Activated B cell treated with CpG ODN at 0.5 μM for 24 hours (primary cell): ENCODE data around the gene FLII. TPM values are rescaled to one million over a fixed set of nuclear protein-coding genes. Genes with fewer than 3 reads are reported as not detected.

Source experiments
- ATAC-seq: fragments of 200-7000 bp; cut with Tn5 transposase; one replicate; pipeline ENCODE4 v1.10.0; 2021; ENCODE audit warnings: low read depth, mild to moderate bottlenecking, moderate library complexity
- CTCF ChIA-PET: fragments of 350-600 bp; sonication (Branson Sonifier 250); formaldehyde crosslinking; loops from one replicate; lab custom pipeline; 2021; ENCODE audit warnings: antibody characterized with exemption; lab: Charles Lee
- POLR2A ChIA-PET: fragments of 350-600 bp; sonication (Branson Sonifier 250); formaldehyde crosslinking; loops from one replicate; lab custom pipeline; 2021; ENCODE audit warnings: antibody characterized with exemption; lab: Charles Lee
- DNase-seq: peaks from one replicate; pipeline ENCODE4 v3.0.0; 2022
- H3K27ac Mint-ChIP-seq: one replicate; pipeline ENCODE4 v1.8.0; 2020; ENCODE audit warnings: mixed read lengths
- H3K27me3 Mint-ChIP-seq: one replicate; pipeline ENCODE4 v1.8.0; 2021; ENCODE audit warnings: mixed read lengths
- H3K36me3 Mint-ChIP-seq: one replicate; pipeline ENCODE4 v1.8.0; 2021; ENCODE audit warnings: low read depth, mixed read lengths
- H3K4me1 Mint-ChIP-seq: one replicate; pipeline ENCODE4 v1.8.0; 2021; ENCODE audit warnings: mixed read lengths
- H3K4me3 Mint-ChIP-seq: one replicate; pipeline ENCODE4 v1.8.0; 2020; ENCODE audit warnings: mild to moderate bottlenecking, mixed read lengths
- H3K9me3 Mint-ChIP-seq: one replicate; pipeline ENCODE4 v1.8.0; 2020; ENCODE audit warnings: mixed read lengths
- intact Hi-C: fragments of 100-400 bp; cut with micrococcal nuclease; formaldehyde crosslinking; loops from one replicate; pipeline ENCODE4 v1.15.1; 2024
- total RNA-seq: library from RNA; stranded (reverse); gene quantifications from 2 replicates; pipeline ENCODE4 v1.2.3, GENCODE V29; 2022
- TF ChIP-seq, protein P1 (sequence below): fragments of 200-600 bp; IDR thresholded peaks from one replicate; pipeline ENCODE4 v1.8.0; 2022; ENCODE audit warnings: antibody characterized with exemption, mild to moderate bottlenecking

FLII gene
- total RNA-seq, 1 donor from 2014 or later, result 291 TPM

- DNase-seq (no peak), ATAC-seq (no peak)
- intact Hi-C loops, result no loop called here
- Mint-ChIP-seq H3K4me1 (peaks cover 16% of the 10 kb centered on the region), H3K36me3 (peaks cover 78% of the 10 kb centered on the region), H3K4me3 (no peak overlapping the region), H3K27ac (no peak overlapping the region), H3K27me3 (no peaks in the 10 kb centered on the region), H3K9me3 (no peaks in the 10 kb centered on the region)
- TF ChIP-seq, protein P1, sequence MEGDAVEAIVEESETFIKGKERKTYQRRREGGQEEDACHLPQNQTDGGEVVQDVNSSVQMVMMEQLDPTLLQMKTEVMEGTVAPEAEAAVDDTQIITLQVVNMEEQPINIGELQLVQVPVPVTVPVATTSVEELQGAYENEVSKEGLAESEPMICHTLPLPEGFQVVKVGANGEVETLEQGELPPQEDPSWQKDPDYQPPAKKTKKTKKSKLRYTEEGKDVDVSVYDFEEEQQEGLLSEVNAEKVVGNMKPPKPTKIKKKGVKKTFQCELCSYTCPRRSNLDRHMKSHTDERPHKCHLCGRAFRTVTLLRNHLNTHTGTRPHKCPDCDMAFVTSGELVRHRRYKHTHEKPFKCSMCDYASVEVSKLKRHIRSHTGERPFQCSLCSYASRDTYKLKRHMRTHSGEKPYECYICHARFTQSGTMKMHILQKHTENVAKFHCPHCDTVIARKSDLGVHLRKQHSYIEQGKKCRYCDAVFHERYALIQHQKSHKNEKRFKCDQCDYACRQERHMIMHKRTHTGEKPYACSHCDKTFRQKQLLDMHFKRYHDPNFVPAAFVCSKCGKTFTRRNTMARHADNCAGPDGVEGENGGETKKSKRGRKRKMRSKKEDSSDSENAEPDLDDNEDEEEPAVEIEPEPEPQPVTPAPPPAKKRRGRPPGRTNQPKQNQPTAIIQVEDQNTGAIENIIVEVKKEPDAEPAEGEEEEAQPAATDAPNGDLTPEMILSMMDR, result no peak
- CTCF ChIA-PET, result interaction anchor here (1.1 kb wide), 1 partner anchor 19 kb away, joined by 4 read pairs; no protein-coding TSS in a partner anchor
- POLR2A ChIA-PET, result no interaction called here
Observed at GRCh38 chr17:18198530-18198929, 60.0 kb downstream of the FLII start.

DNA sequence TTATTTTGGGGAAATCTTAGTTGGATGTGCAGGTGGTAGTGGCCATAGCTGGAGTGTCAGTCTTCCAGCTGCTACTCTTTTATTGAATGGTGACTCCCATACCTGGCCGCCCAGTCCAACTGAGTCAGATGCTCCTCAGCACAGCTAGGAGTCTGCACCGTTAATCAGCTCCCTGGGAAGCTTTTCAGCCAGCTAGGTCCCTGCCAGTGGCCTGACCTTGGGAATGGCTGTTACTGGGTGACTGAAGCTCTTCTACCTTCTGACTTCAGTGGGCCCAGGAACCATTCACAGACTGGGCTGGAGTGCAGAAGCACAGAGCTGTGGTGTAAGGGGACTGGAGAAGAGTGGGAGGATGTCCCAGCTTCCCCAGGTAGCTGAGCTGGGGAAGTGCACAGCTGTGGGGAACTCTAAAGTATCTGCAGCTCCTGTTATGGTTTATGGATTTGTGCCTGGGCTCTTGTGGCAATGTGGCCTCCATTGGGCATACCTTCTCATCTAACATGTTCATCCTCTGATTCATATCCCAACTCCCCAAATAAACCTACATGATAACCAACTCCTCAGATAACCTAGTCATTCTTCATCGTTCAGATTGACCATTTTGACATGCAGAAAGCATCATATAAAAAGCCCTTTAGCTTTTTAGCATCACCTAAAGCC, 60.9 kb downstream of the FLII start:
- ChIA-PET POLR2A (no interaction called here), CTCF (interaction anchor here (1.1 kb wide), 1 partner anchor 20 kb away, joined by 4 read pairs; no protein-coding TSS in a partner anchor)
- no peak overlapping the region for H3K4me3 Mint-ChIP-seq
- no peak overlapping the region for H3K27ac Mint-ChIP-seq
- TF ChIP-seq, protein P1, result no peak
- peaks cover 74% of the 10 kb centered on the region for H3K36me3 Mint-ChIP-seq
- ATAC-seq, result no peak
- peaks cover 19% of the 10 kb centered on the region for H3K4me1 Mint-ChIP-seq
- H3K27me3 Mint-ChIP-seq, result no peaks in the 10 kb centered on the region
- no peak for DNase-seq
- H3K9me3 Mint-ChIP-seq, result no peaks in the 10 kb centered on the region
- intact Hi-C loops, result no loop called here

DNA sequence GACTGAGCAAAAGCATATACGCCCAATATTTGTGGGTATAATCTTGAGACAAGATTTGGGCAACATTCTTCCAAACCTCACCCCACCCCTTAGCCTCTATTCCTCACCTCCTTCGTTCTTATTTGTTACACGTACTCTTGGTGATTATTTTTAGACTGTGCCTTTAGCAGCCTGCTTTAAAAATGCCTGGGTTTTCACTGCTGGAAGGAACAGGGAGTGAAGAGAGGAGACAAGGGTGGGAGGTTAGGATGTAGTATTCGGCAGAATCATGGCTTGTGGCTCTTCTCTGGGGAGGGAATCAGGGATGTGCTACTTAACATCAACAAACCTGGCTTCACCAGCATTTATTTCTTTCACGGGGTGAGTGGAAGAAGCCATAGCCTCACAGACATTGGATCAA, 63.3 kb downstream of the FLII start:
- no peak for ATAC-seq
- intact Hi-C loops, result no loop called here
- H3K9me3 Mint-ChIP-seq, result no peaks in the 10 kb centered on the region

More for the DNA sequence above, 63.3 kb downstream of the FLII start:
- POLR2A ChIA-PET, result interaction anchor here (3.9 kb wide), 1 partner anchor 11 kb away, joined by 29 read pairs; the partner anchor contains the start of gene ALKBH5
- CTCF ChIA-PET, result no interaction called here
- peaks cover 70% of the 10 kb centered on the region for H3K36me3 Mint-ChIP-seq
- H3K27ac Mint-ChIP-seq, result no peak overlapping the region
- peaks cover 30% of the 10 kb centered on the region for H3K4me1 Mint-ChIP-seq
- no peak overlapping the region for H3K4me3 Mint-ChIP-seq
- no peaks in the 10 kb centered on the region for H3K27me3 Mint-ChIP-seq
- TF ChIP-seq, protein P1, result no peak
- DNase-seq, result no peak

Other genes starting within 250 kb of the FLII start
- 60.7 and 69.1 TPM in 2 replicates for gene ATPAF2, start 219.6 kb downstream of the FLII start, total RNA-seq
- 6.8 and 7.3 TPM in 2 replicates for gene GID4, start 219.3 kb downstream of the FLII start, total RNA-seq
- 55.7 and 67.1 TPM in 2 replicates for gene DRG2, start 170.8 kb downstream of the FLII start, total RNA-seq
- gene MYO15A, start 150.0 kb downstream of the FLII start, total RNA-seq, result 0.73 and 1.3 TPM in 2 replicates
- gene ALKBH5, start 74.9 kb downstream of the FLII start, total RNA-seq, result 72.8 and 74.6 TPM in 2 replicates
- 9.7 and 10.5 TPM in 2 replicates for gene LLGL1, start 33.1 kb downstream of the FLII start, total RNA-seq
- 5.6 and 8.8 TPM in 2 replicates for gene MIEF2, start 1.9 kb upstream of the FLII start, total RNA-seq
- 44.8 and 46.4 TPM in 2 replicates for gene TOP3A, start 56.3 kb upstream of the FLII start, total RNA-seq
- gene SMCR8, start 56.6 kb upstream of the FLII start, total RNA-seq, result 32.5 and 36.9 TPM in 2 replicates
- gene SHMT1, start 104.8 kb upstream of the FLII start, total RNA-seq, result 17.9 and 18.4 TPM in 2 replicates
- not detected in 2 replicates for gene EVPLL, start 119.0 kb upstream of the FLII start, total RNA-seq
- gene LGALS9C, start 218.1 kb upstream of the FLII start, total RNA-seq, result not detected in 2 replicates